ENCODE measurements around the gene EIF4A3.
"Not testable (repeated sequence)": the region's sequence is repeated elsewhere in the genome, so short reads cannot be mapped to it uniquely, and the experiment has no call there.

Gene EIF4A3

GRCh38 chr17:80099291-80100034, 47.5 kb downstream of the EIF4A3 start:
- no peak for DNase-seq (ENCODE audit: low read depth)

- DNase-seq (ENCODE audit: low read depth), result no peak
These were observed 48.9 kb downstream of the EIF4A3 start for GRCh38 chr17:80097844-80098691.

GRCh38 chr17:80097127-80097621, 49.8 kb downstream of the EIF4A3 start:
- DNase-seq (ENCODE audit: low read depth), result no peak

GRCh38 chr17:80096561-80097021, 50.3 kb downstream of the EIF4A3 start:
- DNase-seq (ENCODE audit: low read depth), result no peak

- DNase-seq (ENCODE audit: low read depth), result no peak
These were observed 51.0 kb downstream of the EIF4A3 start for GRCh38 chr17:80095844-80096475.

- DNase-seq (ENCODE audit: low read depth), result no peak
These were observed 51.7 kb downstream of the EIF4A3 start for GRCh38 chr17:80095038-80095843.

GRCh38 chr17:80092959-80093358, 54.0 kb downstream of the EIF4A3 start:
- no peak for DNase-seq (ENCODE audit: low read depth)

GRCh38 chr17:80091376-80091775, 55.6 kb downstream of the EIF4A3 start:
- DNase-seq (ENCODE audit: low read depth), result no peak

GRCh38 chr17:80090164-80090563, 56.8 kb downstream of the EIF4A3 start:
- not testable (repeated sequence) for DNase-seq (ENCODE audit: low read depth)

GRCh38 chr17:80089762-80090161, 57.2 kb downstream of the EIF4A3 start:
- no peak for DNase-seq (ENCODE audit: low read depth)

- no peak for DNase-seq (ENCODE audit: low read depth)
These were observed 59.3 kb downstream of the EIF4A3 start for GRCh38 chr17:80087346-80088265.

- DNase-seq (ENCODE audit: low read depth), result no peak
These were observed 60.3 kb downstream of the EIF4A3 start for GRCh38 chr17:80086616-80087015.

GRCh38 chr17:80086081-80086480, 60.8 kb downstream of the EIF4A3 start:
- DNase-seq (ENCODE audit: low read depth), result no peak

GRCh38 chr17:80084773-80085172, 62.2 kb downstream of the EIF4A3 start:
- no peak for DNase-seq (ENCODE audit: low read depth)
